WERI-Rb-1 (cell line): ENCODE results near the gene SCN7A.

Experiments
- DNase-seq: peaks from one replicate; pipeline ENCODE4 v3.0.0-alpha.2; 2020
- H3K27ac ChIP-seq: fragments of 250-450 bp; sonication (Bioruptor Pico); 2 replicates; pipeline ENCODE4 v1.5.1; 2020; ENCODE audit warnings: mild to moderate bottlenecking, moderate library complexity
- H3K27me3 ChIP-seq: fragments of 250-450 bp; sonication (Bioruptor Pico); 2 replicates; pipeline ENCODE4 v1.5.1; 2021; ENCODE audit warnings: mild to moderate bottlenecking, low read depth, moderate library complexity; ENCODE audit not compliant: insufficient read depth, severe bottlenecking
- H3K36me3 ChIP-seq: fragments of 250-450 bp; sonication (Bioruptor Pico); 2 replicates; pipeline ENCODE4 v1.5.1; 2020; ENCODE audit warnings: mild to moderate bottlenecking, moderate library complexity
- H3K4me3 ChIP-seq: 2 replicates; pipeline ENCODE4 v1.5.1; 2011; ENCODE audit warnings: low read depth, mild to moderate bottlenecking, control low read depth, low read length
- H3K9me3 ChIP-seq: fragments of 250-450 bp; sonication (Bioruptor Pico); 2 replicates; pipeline ENCODE4 v1.5.1; 2021; ENCODE audit warnings: mild to moderate bottlenecking, moderate library complexity; ENCODE audit not compliant: severe bottlenecking
- TF ChIP-seq, protein P1 (sequence below): IDR thresholded peaks from 2 replicates; pipeline ENCODE4 v1.5.1; 2011; ENCODE audit warnings: low read depth, mild to moderate bottlenecking, control low read depth, inconsistent platforms, low read length

The SCN7A gene

DNA sequence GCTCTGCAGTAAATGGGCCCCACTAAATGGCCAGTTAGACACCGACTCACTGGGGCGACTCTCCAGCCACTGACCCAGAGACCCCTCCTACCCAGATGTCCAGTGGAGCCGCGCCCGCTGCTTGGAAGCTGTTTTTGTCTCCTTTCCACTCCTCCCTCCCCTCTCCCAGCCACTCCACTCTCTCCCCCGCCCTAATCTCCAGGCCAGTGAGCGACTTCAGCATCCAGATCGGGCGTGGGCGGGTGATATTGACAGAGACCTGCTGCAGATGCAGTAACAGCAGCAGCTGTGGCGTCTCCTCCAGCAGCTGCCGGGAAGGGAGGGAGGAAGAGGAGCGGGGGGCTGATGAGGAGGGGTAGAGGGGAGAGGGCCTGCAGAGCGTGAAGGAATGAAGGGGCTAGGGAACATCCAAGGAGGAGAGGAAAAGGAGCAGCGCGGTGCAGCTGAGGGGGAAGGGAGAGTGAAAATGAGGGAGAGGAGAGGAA is at the start of gene SCN7A:
SCN7A (minus strand) TSS at position 110 of the 485 bp plus-strand sequence. CDS start 16,553 bp downstream, outside the sequence.
- DNase-seq: peak; percentile 69
- Histone ChIP-seq H3K27me3 (no peaks in the 10 kb centered on the region), H3K27ac (no peak within 1 kb of the TSS), H3K9me3 (no peaks in the 10 kb centered on the region), H3K36me3 (no peaks in the 10 kb centered on the region), H3K4me3 (peak within 1 kb of the TSS; percentile 45)
- TF ChIP-seq, protein P1, sequence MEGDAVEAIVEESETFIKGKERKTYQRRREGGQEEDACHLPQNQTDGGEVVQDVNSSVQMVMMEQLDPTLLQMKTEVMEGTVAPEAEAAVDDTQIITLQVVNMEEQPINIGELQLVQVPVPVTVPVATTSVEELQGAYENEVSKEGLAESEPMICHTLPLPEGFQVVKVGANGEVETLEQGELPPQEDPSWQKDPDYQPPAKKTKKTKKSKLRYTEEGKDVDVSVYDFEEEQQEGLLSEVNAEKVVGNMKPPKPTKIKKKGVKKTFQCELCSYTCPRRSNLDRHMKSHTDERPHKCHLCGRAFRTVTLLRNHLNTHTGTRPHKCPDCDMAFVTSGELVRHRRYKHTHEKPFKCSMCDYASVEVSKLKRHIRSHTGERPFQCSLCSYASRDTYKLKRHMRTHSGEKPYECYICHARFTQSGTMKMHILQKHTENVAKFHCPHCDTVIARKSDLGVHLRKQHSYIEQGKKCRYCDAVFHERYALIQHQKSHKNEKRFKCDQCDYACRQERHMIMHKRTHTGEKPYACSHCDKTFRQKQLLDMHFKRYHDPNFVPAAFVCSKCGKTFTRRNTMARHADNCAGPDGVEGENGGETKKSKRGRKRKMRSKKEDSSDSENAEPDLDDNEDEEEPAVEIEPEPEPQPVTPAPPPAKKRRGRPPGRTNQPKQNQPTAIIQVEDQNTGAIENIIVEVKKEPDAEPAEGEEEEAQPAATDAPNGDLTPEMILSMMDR: no peak

DNA sequence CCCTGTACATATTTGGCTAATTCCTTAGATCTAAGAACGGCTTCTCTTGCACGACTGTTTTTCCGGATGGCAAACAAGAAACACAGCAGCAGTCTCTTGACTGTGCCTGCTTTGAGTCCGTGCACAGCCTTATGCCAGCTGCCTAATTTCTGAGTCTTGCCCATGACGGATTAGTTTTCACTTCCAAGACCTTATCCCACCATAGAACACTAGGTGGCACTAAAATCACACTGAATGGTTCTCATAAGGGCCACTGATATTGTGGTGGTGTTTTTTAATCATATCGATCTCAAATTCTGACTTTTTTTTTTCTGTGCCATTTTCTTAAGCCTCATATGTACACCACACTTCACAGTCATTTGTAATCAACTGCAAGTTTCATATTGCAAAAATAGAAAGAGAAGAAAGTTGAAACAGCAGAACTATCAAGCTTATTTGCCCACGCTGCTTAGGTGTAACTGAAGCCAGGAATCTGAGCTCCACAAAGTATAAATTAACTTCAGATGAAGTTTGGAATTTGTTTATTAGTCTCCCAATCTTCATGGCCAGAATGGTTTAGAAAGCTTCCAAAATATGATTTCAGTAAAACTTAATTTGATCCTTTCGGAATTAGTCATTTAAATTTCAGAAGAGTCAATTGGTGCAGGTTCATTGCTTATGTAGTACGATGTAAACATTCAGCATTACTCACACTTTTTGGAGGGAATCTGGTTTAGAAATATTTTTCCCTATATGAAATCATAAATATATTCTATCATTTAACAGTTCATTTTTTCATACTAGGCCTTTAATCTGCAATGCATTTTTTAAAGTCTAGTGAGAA is 45.5 kb upstream of the SCN7A start:
- Histone ChIP-seq H3K9me3 (no peaks in the 10 kb centered on the region), H3K27me3 (no peaks in the 10 kb centered on the region), H3K27ac (no peak overlapping the region), H3K4me3 (no peak overlapping the region), H3K36me3 (no peaks in the 10 kb centered on the region)
- TF ChIP-seq, protein P1: peak; percentile 65
- DNase-seq: peak; percentile 33

DNA sequence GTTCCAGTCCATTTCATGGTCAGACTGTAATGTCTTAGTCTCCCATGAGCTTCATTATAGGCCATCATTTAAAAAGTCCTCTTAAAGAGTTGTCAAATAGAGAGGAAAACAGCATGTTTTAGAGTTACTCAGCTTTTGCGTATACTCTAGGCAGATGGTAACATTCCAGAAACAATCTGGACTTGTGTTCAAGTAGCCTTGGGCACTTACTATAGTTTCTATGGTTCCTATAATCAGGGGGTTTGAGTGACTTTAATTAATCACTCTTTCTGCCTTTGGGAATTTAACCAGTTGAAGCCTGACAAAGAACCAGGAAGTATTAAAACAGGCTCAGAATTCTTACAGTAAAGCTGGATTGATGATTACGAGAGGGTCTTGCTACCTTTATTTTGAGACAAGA is 42.1 kb upstream of the SCN7A start:
- no peaks in the 10 kb centered on the region for H3K27me3 ChIP-seq
- DNase-seq: no peak
- no peak overlapping the region for H3K4me3 ChIP-seq
- no peak overlapping the region for H3K27ac ChIP-seq
- no peaks in the 10 kb centered on the region for H3K36me3 ChIP-seq
- TF ChIP-seq, protein P1: no peak
- no peaks in the 10 kb centered on the region for H3K9me3 ChIP-seq

DNA sequence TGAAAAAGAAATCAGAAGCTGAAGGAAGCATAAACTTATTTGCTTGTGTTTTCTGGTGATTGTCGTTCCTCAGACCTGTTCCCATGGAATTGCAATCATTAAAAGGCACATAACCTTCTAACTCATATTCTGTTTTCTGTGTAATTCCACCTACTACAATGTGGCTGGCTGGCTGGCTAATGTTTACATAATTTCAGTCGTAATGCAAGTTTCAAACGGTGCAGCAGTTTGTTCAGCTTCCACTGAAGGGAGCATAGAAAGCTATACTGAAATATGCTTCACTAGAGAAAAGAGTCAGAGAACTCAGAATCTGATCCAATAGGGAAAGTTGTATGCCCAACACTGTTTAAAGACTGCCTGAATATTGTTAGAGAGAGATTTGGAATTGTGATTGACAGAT is 27.1 kb upstream of the SCN7A start:
- TF ChIP-seq, protein P1: no peak
- Histone ChIP-seq H3K27me3 (no peaks in the 10 kb centered on the region), H3K27ac (no peak overlapping the region), H3K9me3 (no peaks in the 10 kb centered on the region), H3K36me3 (no peaks in the 10 kb centered on the region), H3K4me3 (no peak overlapping the region)
- DNase-seq: no peak

DNA sequence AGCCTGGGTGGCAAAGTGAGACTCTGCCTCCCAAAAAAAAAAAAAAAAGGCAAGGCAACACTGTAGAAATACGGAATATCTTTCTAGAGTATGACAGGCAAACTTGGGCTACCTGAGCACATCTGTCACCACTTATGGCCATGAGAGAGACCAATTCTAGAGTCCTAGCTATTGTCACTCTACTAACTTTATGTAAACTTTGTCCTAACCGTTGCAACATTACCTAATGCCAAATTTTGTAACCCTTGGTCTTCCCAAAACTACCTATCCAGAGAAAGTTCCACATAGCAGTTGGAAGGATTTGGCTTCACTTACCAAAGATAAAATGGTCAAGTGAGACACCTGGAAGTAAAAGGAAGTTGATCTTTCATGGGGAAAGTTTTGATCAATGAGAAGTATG is 26.6 kb upstream of the SCN7A start:
- Histone ChIP-seq H3K27me3 (no peaks in the 10 kb centered on the region), H3K4me3 (no peak overlapping the region), H3K9me3 (no peaks in the 10 kb centered on the region), H3K36me3 (no peaks in the 10 kb centered on the region), H3K27ac (no peak overlapping the region)
- DNase-seq: no peak
- TF ChIP-seq, protein P1: no peak
